SH-SY5Y (cell line): ENCODE measurements around the gene PDSS1.

Experiments
- GATA2 ChIP-seq: IDR thresholded peaks from 2 replicates; pipeline ENCODE4 v1.6.1; 2011; ENCODE audit warnings: mild to moderate bottlenecking, low read depth, low read length
- GATA3 ChIP-seq: IDR thresholded peaks from 2 replicates; pipeline ENCODE4 v1.6.1; 2011; ENCODE audit warnings: low read depth, mild to moderate bottlenecking, low read length, moderate library complexity

GRCh38 chr10:26711324-26711723 lies 13.8 kb downstream of the PDSS1 start:
- no peak for TF ChIP-seq GATA2
- no peak for TF ChIP-seq GATA3
